ENCODE data around the gene F2. TPM values are rescaled to one million over a fixed set of nuclear protein-coding genes. Genes with fewer than 3 reads are reported as not detected.

Gene F2
- total and polyA plus RNA-seq, 2 of the 13 experiments (the other 11 are each of a cell fraction or from before 2014, with no cell fraction given) = 330 to 801 TPM

- TF ChIP-seq E2F1 (CRISPR knock-in tag; IDR thresholded peaks at IDR 0.05) = no peak
- TF ChIP-seq ZNF572 (CRISPR knock-in tag; IDR thresholded peaks at IDR 0.05) = no peak
- TF ChIP-seq ZNF333 (CRISPR knock-in tag; IDR thresholded peaks at IDR 0.05; ENCODE audit: borderline replicate concordance) = no peak
- TF ChIP-seq ZNF160 (CRISPR knock-in tag; IDR thresholded peaks at IDR 0.05) = no peak; the same call in 1 of the 2 replicates
- no peak for TF ChIP-seq CHD2 (IDR thresholded peaks at IDR 0.05; ENCODE audit: low read depth, low read length)
- TF ChIP-seq SMC3 (IDR thresholded peaks at IDR 0.05; ENCODE audit: low read length) = no peak
- peak; percentile 69 for TF ChIP-seq ZBTB33 (CRISPR knock-in tag; IDR thresholded peaks at IDR 0.05)
- TF ChIP-seq MXD3 (CRISPR knock-in tag; IDR thresholded peaks at IDR 0.05) = peak; percentile 78; the same call in 1 of the 2 replicates
- no peak for TF ChIP-seq GTF2F1 (IDR thresholded peaks at IDR 0.05; ENCODE audit: low read length)
- no peak for TF ChIP-seq POGZ (CRISPR knock-in tag; IDR thresholded peaks at IDR 0.05)
- no peak for TF ChIP-seq ZBTB39 (CRISPR knock-in tag; IDR thresholded peaks at IDR 0.05)
- no peak for TF ChIP-seq DPF2 (CRISPR knock-in tag; IDR thresholded peaks at IDR 0.05; ENCODE audit: borderline replicate concordance, low read depth)
- no peak for TF ChIP-seq GPN1 (CRISPR knock-in tag; IDR thresholded peaks at IDR 0.05; ENCODE audit: borderline replicate concordance)
- TF ChIP-seq ASH2L (IDR thresholded peaks at IDR 0.05; ENCODE audit: insufficient read length, low read depth, low read length) = no peak
- no peak for TF ChIP-seq SP5 (CRISPR knock-in tag; IDR thresholded peaks at IDR 0.05; ENCODE audit: borderline replicate concordance, low read depth)
- TF ChIP-seq RFX1 (IDR thresholded peaks at IDR 0.05) = no peak
- TF ChIP-seq CERS6 (CRISPR knock-in tag; IDR thresholded peaks at IDR 0.05) = no peak
- no peak for TF ChIP-seq ZNF576 (CRISPR knock-in tag; IDR thresholded peaks at IDR 0.05)
- TF ChIP-seq MAFF (IDR thresholded peaks at IDR 0.05; ENCODE audit: low read depth, low read length) = no peak
- no peak for TF ChIP-seq PTBP1 (IDR thresholded peaks at IDR 0.05; ENCODE audit: low read depth, low read length, poor library complexity, severe bottlenecking)
- no peak for TF ChIP-seq ZNF720 (CRISPR knock-in tag; IDR thresholded peaks at IDR 0.05)
Measured at GRCh38 chr11:46695345-46696211, 23.4 kb upstream of the F2 start (continued).
